ENCODE data around the gene SSR1. TPM values are rescaled to one million over a fixed set of nuclear protein-coding genes. Genes with fewer than 3 reads are reported as not detected.

SSR1 gene
- total and polyA plus RNA-seq, 4 donors = 43.6 to 115 (median 79.9) TPM

- Histone ChIP-seq H3K4me1 (ENCODE audit: control insufficient read depth in 4 of 4, insufficient read depth in 4 of 4, low read length in 3 of 4) (peaks cover 0 to 13% (median 6%) of the 10 kb centered on the region in 4 donors), H3K9me3 (ENCODE audit: control insufficient read depth in 4 of 4, low read length in 3 of 4) (no peaks in the 10 kb centered on the region), H3K27me3 (ENCODE audit: control insufficient read depth in 4 of 4, insufficient read depth in 4 of 4, low read length in 3 of 4) (no peaks in the 10 kb centered on the region), H3K36me3 (ENCODE audit: control insufficient read depth in 4 of 4, insufficient read depth in 3 of 4, low read depth in 1 of 4, low read length in 3 of 4) (peaks cover 27 to 62% (median 50%) of the 10 kb centered on the region in 4 donors), H3K4me3 (ENCODE audit: low read depth in 1 of 3, low read length in 3 of 3) (no peak overlapping the region), H3K27ac (ENCODE audit: low read depth in 1 of 2, low read length in 2 of 2) (no peak overlapping the region), H3K9ac (ENCODE audit: low read depth in 1 of 2, low read length in 2 of 2) (no peak overlapping the region)
- TF ChIP-seq FOXA1 (IDR thresholded peaks at IDR 0.05) = no peak
- no peak for TF ChIP-seq REST (IDR thresholded peaks at IDR 0.05)
- no peak for TF ChIP-seq FOXA2 (IDR thresholded peaks at IDR 0.05)
- no peak for TF ChIP-seq RXRA (IDR thresholded peaks at IDR 0.05)
- no peak for TF ChIP-seq EGR1 (IDR thresholded peaks at IDR 0.05; ENCODE audit: low read depth in 2 of 2)
- no peak for TF ChIP-seq TAF1 (conservative IDR thresholded peaks at IDR 0.05)
- no peak for TF ChIP-seq YY1 (IDR thresholded peaks at IDR 0.05)
- no peak for TF ChIP-seq GABPA (IDR thresholded peaks at IDR 0.05 in 1 of 2, conservative IDR thresholded peaks at IDR 0.05 in 1 of 2)
- TF ChIP-seq ZBTB33 (IDR thresholded peaks at IDR 0.05) = no peak
- no peak for TF ChIP-seq HNF4G (IDR thresholded peaks at IDR 0.05)
- no peak for DNase-seq (ENCODE audit: low spot score)
- 96% methylated on average over 62 of the region's 62 CpGs for WGBS
Measured at GRCh38 chr6:7229376-7230326, 83.3 kb downstream of the SSR1 start.

GRCh38 chr6:7228662-7229375, 84.2 kb downstream of the SSR1 start:
- no peaks in the 10 kb centered on the region for H3K9me3 ChIP-seq (ENCODE audit: control insufficient read depth in 4 of 4, low read length in 3 of 4)
- H3K27me3 ChIP-seq (ENCODE audit: control insufficient read depth in 4 of 4, insufficient read depth in 4 of 4, low read length in 3 of 4) = no peaks in the 10 kb centered on the region
- no peak for TF ChIP-seq TAF1 (conservative IDR thresholded peaks at IDR 0.05)
- no peak for TF ChIP-seq MAX (IDR thresholded peaks at IDR 0.05)
- TF ChIP-seq NR2F2 (IDR thresholded peaks at IDR 0.05) = no peak
- no peak for TF ChIP-seq REST (IDR thresholded peaks at IDR 0.05)
- TF ChIP-seq YY1 (IDR thresholded peaks at IDR 0.05) = no peak
- no peak for TF ChIP-seq HNF4G (IDR thresholded peaks at IDR 0.05)
- no peak for TF ChIP-seq JUND (IDR thresholded peaks at IDR 0.05)
- TF ChIP-seq EGR1 (IDR thresholded peaks at IDR 0.05; ENCODE audit: low read depth in 2 of 2) = no peak
- TF ChIP-seq CTCF (IDR thresholded peaks at IDR 0.05; ENCODE audit: low read depth, low read length, missing input control) = no peak
- H3K36me3 ChIP-seq (ENCODE audit: control insufficient read depth in 4 of 4, insufficient read depth in 3 of 4, low read depth in 1 of 4, low read length in 3 of 4) = peaks cover 27 to 65% (median 51%) of the 10 kb centered on the region in 4 donors
- DNase-seq (ENCODE audit: low spot score) = no peak
- WGBS = 95% methylated on average over 21 of the region's 21 CpGs
- no peak overlapping the region for H3K4me3 ChIP-seq (ENCODE audit: low read depth in 1 of 3, low read length in 3 of 3)
- no peak overlapping the region for H3K27ac ChIP-seq (ENCODE audit: low read depth in 1 of 2, low read length in 2 of 2)
- no peak overlapping the region for H3K9ac ChIP-seq (ENCODE audit: low read depth in 1 of 2, low read length in 2 of 2)
- H3K4me1 ChIP-seq (ENCODE audit: control insufficient read depth in 4 of 4, insufficient read depth in 4 of 4, low read length in 3 of 4) = peaks cover 0 to 5% (median 1%) of the 10 kb centered on the region in 4 donors

Measured in liver (tissue), 9 donors.